Sigmoid colon (tissue), 7 donors: ENCODE data around the gene ATP4B. TPM values are rescaled to one million over a fixed set of nuclear protein-coding genes. Genes with fewer than 3 reads are reported as not detected.

Source experiments
- DNase-seq: peaks from one replicate; pipeline ENCODE4 v3.0.0-alpha.2; 2019
- H3K27ac ChIP-seq, 4 donors: fragments of 200-600 bp; sonication (generic); one replicate each; pipeline ENCODE4 v1.5.1; 2016 to 2019; ENCODE audit warnings: mild to moderate bottlenecking in 1 of 4
- H3K27me3 ChIP-seq, 3 donors: fragments of 200-600 bp; sonication (generic); one replicate each; pipeline ENCODE4 v1.5.1; 2019; ENCODE audit warnings: mild to moderate bottlenecking in 1 of 3
- H3K36me3 ChIP-seq, 4 donors: fragments of 200-600 bp; sonication (generic); one replicate each; pipeline ENCODE4 v1.5.1; 2016 to 2019
- H3K4me1 ChIP-seq, 4 donors: fragments of 200-600 bp; sonication (generic); one replicate each; pipeline ENCODE4 v1.5.1; 2017 to 2019
- H3K4me3 ChIP-seq, 4 donors: fragments of 200-600 bp; sonication (generic); one replicate each; pipeline ENCODE4 v1.5.1; 2017 to 2019; ENCODE audit warnings: mild to moderate bottlenecking in 2 of 4, moderate library complexity in 1 of 4
- H3K9me3 ChIP-seq, 4 donors: fragments of 200-600 bp in 3 of 4; sonication (generic) in 3 of 4; one replicate each; pipeline versions ENCODE4 v1.5.1 to v1.6.1; 2013 to 2019
- EP300 ChIP-seq, 4 donors: sonication (generic); formaldehyde crosslinking; IDR thresholded peaks; one replicate each; pipeline ENCODE4 v1.6.1; 2017; ENCODE audit warnings: antibody characterized with exemption in 4 of 4
- POLR2A ChIP-seq, 2 donors: fragments of 450-650 bp; IDR thresholded peaks; one replicate each; pipeline ENCODE4 v1.6.1; 2016; ENCODE audit warnings: antibody characterized with exemption in 2 of 2, mild to moderate bottlenecking in 2 of 2, moderate library complexity in 2 of 2
- POLR2AphosphoS5 ChIP-seq, 4 donors: sonication (generic); formaldehyde crosslinking; IDR thresholded peaks; one replicate each; pipeline ENCODE4 v1.6.1; 2017; ENCODE audit warnings: antibody characterized with exemption in 4 of 4
- WGBS, 2 donors: extraction: QIAGEN DNeasy Blood & Tissue Kit; methylation state at CpG; one replicate each; pipeline ENCODE4 v1.1.7; 2013; 5-methylcytosine and 5-hydroxymethylcytosine counted together
- intact Hi-C: fragments of 100-400 bp; cut with DNase I; formaldehyde crosslinking; loops from one replicate; pipeline ENCODE4 v1.15.1; 2023
- polyA plus RNA-seq, 3 donors: library from polyadenylated mRNA; stranded (reverse); fragments of 200-250 nt; gene quantifications; one replicate each; pipeline ENCODE4 v1.2.3, GENCODE V29; 2013
- total RNA-seq, 4 donors: library from RNA; depleted of rRNA; stranded (reverse); fragments of >200 nt; gene quantifications; one replicate each; pipeline ENCODE4 v1.1.0, GENCODE V29; 2016
- TF ChIP-seq, protein P1 (sequence below), 4 experiments: fragments of 450-650 bp in 3 of 4; fragments of 200-600 bp in 1 of 4; IDR thresholded peaks; one replicate each; pipeline ENCODE4 v1.5.1; 2016 to 2019; ENCODE audit warnings: antibody characterized with exemption in 4 of 4, mild to moderate bottlenecking in 3 of 4, moderate library complexity in 2 of 4
- donor health status: healthy with polysubstance abuse.
- donor health status: Bipolar disorder and iron deficiency.
- donor health status: healthy.

Gene ATP4B
- total and polyA plus RNA-seq, 7 donors, result not detected

DNA sequence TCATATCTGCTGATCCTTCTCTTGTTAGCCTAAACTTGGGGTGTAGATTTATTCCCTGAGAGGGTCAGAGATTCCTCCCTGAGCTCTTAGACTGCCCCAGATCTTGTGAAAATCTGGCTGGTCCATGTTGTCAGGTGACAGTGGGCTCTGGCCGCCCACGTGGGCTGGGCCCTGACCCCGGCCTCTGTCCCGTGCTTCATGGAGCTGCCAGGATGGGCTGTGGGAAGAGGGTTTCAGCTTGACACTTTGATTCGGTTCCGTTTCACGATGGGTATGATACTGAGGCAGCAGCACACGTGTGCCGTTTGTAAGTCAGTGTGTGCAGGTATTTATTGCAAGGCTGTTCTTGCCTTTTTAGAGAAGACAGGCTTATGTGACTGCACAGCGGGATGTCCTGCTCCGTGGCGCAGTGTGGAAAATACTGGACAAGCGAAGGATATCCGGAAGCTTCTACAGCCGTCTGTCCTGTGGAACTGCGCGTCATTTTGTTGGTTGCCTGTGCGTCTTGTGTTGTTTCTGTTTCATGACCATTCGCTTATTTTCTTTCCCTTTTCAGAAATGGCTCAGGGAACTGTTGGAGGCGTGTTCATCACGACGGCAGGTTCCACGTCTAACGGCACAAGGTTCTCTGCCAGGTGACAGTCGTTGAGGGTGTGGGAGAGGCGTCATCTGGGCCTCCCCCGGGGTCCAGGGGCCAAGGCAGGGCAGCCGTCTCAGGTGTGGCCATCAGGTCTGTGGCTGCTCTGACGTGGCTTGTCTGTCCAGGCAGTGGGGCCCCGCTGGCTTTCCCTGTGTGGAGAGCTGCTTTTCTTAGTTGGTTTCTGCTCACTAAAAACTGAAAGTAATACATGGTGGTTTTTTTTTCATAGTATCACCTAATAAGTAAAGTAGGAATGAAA is 20.5 kb downstream of the ATP4B start:
- Histone ChIP-seq H3K27ac (no peak overlapping the region), H3K4me1 (peaks cover 0 to 14% (median 4%) of the 10 kb centered on the region in 4 donors), H3K9me3 (no peaks in the 10 kb centered on the region), H3K4me3 (no peak overlapping the region), H3K36me3 (peaks cover 17 to 78% (median 34%) of the 10 kb centered on the region in 4 donors), H3K27me3 (no peaks in the 10 kb centered on the region)
- intact Hi-C loops, result no loop called here
- WGBS, 2 donors, result 95% methylated on average over 30 of the region's 30 CpGs
- TF ChIP-seq POLR2AphosphoS5 (IDR thresholded peaks at IDR 0.05) (no peak), EP300 (IDR thresholded peaks at IDR 0.05) (no peak), POLR2A (IDR thresholded peaks at IDR 0.05) (no peak)
- TF ChIP-seq, protein P1, sequence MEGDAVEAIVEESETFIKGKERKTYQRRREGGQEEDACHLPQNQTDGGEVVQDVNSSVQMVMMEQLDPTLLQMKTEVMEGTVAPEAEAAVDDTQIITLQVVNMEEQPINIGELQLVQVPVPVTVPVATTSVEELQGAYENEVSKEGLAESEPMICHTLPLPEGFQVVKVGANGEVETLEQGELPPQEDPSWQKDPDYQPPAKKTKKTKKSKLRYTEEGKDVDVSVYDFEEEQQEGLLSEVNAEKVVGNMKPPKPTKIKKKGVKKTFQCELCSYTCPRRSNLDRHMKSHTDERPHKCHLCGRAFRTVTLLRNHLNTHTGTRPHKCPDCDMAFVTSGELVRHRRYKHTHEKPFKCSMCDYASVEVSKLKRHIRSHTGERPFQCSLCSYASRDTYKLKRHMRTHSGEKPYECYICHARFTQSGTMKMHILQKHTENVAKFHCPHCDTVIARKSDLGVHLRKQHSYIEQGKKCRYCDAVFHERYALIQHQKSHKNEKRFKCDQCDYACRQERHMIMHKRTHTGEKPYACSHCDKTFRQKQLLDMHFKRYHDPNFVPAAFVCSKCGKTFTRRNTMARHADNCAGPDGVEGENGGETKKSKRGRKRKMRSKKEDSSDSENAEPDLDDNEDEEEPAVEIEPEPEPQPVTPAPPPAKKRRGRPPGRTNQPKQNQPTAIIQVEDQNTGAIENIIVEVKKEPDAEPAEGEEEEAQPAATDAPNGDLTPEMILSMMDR (IDR thresholded peaks at IDR 0.05), result no peak
- DNase-seq, result peak; percentile 36

DNA sequence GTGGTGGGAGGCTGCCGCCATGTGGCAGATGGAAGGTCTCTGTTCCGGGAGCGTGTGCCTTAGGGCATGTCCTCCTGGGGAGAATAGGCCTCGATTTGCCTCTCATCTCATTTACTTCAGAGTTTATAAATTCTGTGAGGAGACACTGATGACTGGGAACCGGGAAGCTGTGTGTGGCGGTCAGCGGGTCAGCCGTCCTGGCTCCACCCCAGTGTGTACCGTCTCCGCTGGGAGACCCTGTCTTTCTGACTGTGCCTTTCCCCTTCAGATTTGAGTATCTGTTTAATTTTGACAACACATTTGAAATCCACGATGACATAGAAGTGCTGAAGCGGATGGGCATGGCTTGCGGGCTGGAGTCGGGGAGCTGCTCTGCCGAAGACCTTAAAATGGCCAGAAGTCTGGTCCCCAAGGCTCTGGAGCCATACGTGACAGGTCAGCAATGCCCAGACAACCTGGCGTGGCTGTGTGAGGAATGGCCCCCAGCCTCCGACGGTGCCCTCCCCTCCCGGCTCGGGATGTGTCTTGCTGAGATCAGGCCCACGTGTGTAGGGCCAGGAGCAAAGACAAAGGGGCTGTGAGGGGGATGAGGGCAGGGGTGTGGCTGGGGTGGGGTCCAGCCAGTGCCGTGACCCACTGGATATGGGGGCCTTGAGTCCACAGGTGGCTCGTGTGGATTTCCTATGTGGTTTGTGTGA is 21.6 kb downstream of the ATP4B start:
- Histone ChIP-seq H3K4me1 (peaks cover 0 to 14% (median 4%) of the 10 kb centered on the region in 4 donors), H3K9me3 (no peaks in the 10 kb centered on the region), H3K4me3 (no peak overlapping the region), H3K27ac (no peak overlapping the region), H3K27me3 (no peaks in the 10 kb centered on the region), H3K36me3 (peaks cover 17 to 89% (median 34%) of the 10 kb centered on the region in 4 donors)
- intact Hi-C loops, result no loop called here
- no peak for TF ChIP-seq POLR2AphosphoS5 (IDR thresholded peaks at IDR 0.05)
- TF ChIP-seq POLR2A (IDR thresholded peaks at IDR 0.05), result no peak
- 97% methylated on average over 24 of the region's 24 CpGs for WGBS, 2 donors
- peak; percentile 58 for DNase-seq

DNA sequence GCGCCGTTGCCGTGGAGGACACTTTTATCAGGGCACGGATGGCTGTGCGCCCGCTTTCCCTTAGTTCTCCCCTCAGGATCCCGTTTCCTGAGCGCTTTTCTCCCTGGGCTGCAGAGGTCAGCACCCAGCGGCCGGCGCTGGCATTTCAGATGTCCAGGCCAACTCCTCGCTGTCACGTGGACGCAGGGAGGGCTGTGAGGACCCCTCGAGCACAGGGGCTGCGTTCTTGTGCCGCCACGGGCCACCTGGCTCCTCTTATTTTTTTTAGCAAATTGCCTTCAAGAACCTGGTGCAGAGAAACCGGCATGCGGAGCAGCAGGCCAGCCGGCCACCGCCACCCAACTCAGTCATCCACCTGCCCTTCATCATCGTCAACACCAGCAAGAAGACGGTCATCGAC is 22.3 kb downstream of the ATP4B start:
- H3K4me1 ChIP-seq, result peaks cover 0 to 14% (median 4%) of the 10 kb centered on the region in 4 donors
- H3K36me3 ChIP-seq, result peaks cover 17 to 90% (median 34%) of the 10 kb centered on the region in 4 donors
- no peak overlapping the region for H3K27ac ChIP-seq
- DNase-seq, result peak; percentile 34
- intact Hi-C loops, result no loop called here
- H3K9me3 ChIP-seq, result no peaks in the 10 kb centered on the region
- H3K27me3 ChIP-seq, result no peaks in the 10 kb centered on the region
- no peak overlapping the region for H3K4me3 ChIP-seq
- WGBS, 2 donors, result 97 to 98% methylated on average over 25 of the region's 25 CpGs
- TF ChIP-seq, protein P1 (IDR thresholded peaks at IDR 0.05), result no peak
- TF ChIP-seq POLR2AphosphoS5 (IDR thresholded peaks at IDR 0.05), result no peak
- TF ChIP-seq POLR2A (IDR thresholded peaks at IDR 0.05), result no peak
- TF ChIP-seq EP300 (IDR thresholded peaks at IDR 0.05), result no peak

DNA sequence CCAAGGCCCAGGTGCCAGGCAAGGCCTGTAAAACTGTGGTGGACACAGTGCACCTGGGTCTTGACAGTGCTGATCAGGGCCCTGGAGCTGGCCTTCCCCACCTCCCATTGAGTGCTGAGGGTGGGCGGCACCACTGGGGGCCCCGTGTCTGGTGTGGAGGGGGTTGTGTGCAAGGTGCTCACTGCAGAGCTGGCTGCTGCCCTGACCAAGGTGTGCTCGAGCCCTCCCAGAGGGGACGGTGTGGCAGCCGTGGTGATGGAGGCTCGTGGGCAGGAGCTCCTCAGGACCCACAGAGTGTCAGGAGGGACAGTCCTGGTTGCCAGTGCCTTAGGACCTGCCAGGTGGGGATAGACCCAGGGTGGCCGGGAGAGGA is 23.0 kb downstream of the ATP4B start:
- H3K36me3 ChIP-seq, result peaks cover 17 to 85% (median 32%) of the 10 kb centered on the region in 4 donors
- H3K27me3 ChIP-seq, result no peaks in the 10 kb centered on the region
- DNase-seq, result no peak
- intact Hi-C loops, result no loop called here
- H3K9me3 ChIP-seq, result no peaks in the 10 kb centered on the region
- no peak overlapping the region for H3K4me3 ChIP-seq
- WGBS, 2 donors, result 94 to 96% methylated on average over 7 of the region's 7 CpGs
- peaks cover 0 to 14% (median 4%) of the 10 kb centered on the region in 4 donors for H3K4me1 ChIP-seq
- TF ChIP-seq POLR2A (IDR thresholded peaks at IDR 0.05), result no peak
- TF ChIP-seq EP300 (IDR thresholded peaks at IDR 0.05), result no peak
- TF ChIP-seq, protein P1 (IDR thresholded peaks at IDR 0.05), result no peak
- TF ChIP-seq POLR2AphosphoS5 (IDR thresholded peaks at IDR 0.05), result no peak
- no peak overlapping the region for H3K27ac ChIP-seq
